ENCODE data around the gene TFCP2L1. TPM values are rescaled to one million over a fixed set of nuclear protein-coding genes. Genes with fewer than 3 reads are reported as not detected.

The TFCP2L1 gene
- total RNA-seq, 1 experiment from 2014 or later = 1.8 TPM

GRCh38 chr2:121287956-121288355, 3.0 kb upstream of the TFCP2L1 start:
- no peak overlapping the region for H2BK5ac ChIP-seq (ENCODE audit: insufficient read length, low read length)
- Mint-ChIP-seq H3K4me3 (no peak overlapping the region), H3K27me3 (ENCODE audit: low read depth) (peaks cover 42% of the 10 kb centered on the region), H3K36me3 (ENCODE audit: insufficient read depth in 1 of 3, low read depth in 3 of 3) (no peaks in the 10 kb centered on the region), H3K27ac (no peak overlapping the region), H3K9me3 (peaks cover 0 to 3% of the 10 kb centered on the region in 2 experiments; a peak in 2 of 5 replicates), H3K4me1 (peaks cover 7 to 10% of the 10 kb centered on the region in 2 experiments)
- H3K9me3 ChIP-seq (ENCODE audit: control insufficient read depth, low read depth, low read length) = no peaks in the 10 kb centered on the region
- H3K23ac ChIP-seq (ENCODE audit: insufficient read length, low read depth, low read length) = no peak overlapping the region
- no peak overlapping the region for H2AFZ ChIP-seq (ENCODE audit: low read length)
- H4K5ac ChIP-seq (ENCODE audit: insufficient read length, low read depth, low read length) = no peak overlapping the region
- H3K79me2 ChIP-seq (ENCODE audit: insufficient read depth, low read length) = no peaks in the 10 kb centered on the region
- no CpG with 5 or more reads among the region's 4 CpGs for WGBS (ENCODE audit: extremely low coverage, insufficient read length, low lambda C conversion rate)
- H3K27ac ChIP-seq (ENCODE audit: insufficient read length, low read depth, low read length) = no peak overlapping the region
- H3K14ac ChIP-seq (ENCODE audit: insufficient read depth, low read length) = no peak overlapping the region
- no peak overlapping the region for H3K4me2 ChIP-seq (ENCODE audit: insufficient read depth, insufficient read length, low read length)
- H2BK20ac ChIP-seq (ENCODE audit: low read depth, low read length, poor library complexity, severe bottlenecking) = no peak overlapping the region
- H3K9ac ChIP-seq (ENCODE audit: extremely low read depth, insufficient read length, low read length) = no peak overlapping the region
- H2AK5ac ChIP-seq (ENCODE audit: insufficient read length, low read length) = no peak overlapping the region
- TF ChIP-seq CTCF (conservative IDR thresholded peaks at IDR 0.05) = no peak
- H3K18ac ChIP-seq (ENCODE audit: insufficient read length, low read depth, low read length) = no peak overlapping the region
- H4K8ac ChIP-seq (replicated peaks; ENCODE audit: insufficient read length, low read depth, low read length) = no peak overlapping the region
- H3K56ac ChIP-seq (ENCODE audit: insufficient read length, low read depth, low read length) = no peak overlapping the region
- H2BK15ac ChIP-seq (ENCODE audit: low read depth, low read length) = no peak overlapping the region
- H3K23me2 ChIP-seq (ENCODE audit: insufficient read length, low read depth, low read length, poor library complexity, severe bottlenecking) = peaks cover 3% of the 10 kb centered on the region
- no peak overlapping the region for H4K91ac ChIP-seq (ENCODE audit: insufficient read length, low read depth, low read length)
- H3K79me1 ChIP-seq (ENCODE audit: insufficient read depth, low read depth, low read length, poor library complexity, severe bottlenecking) = no peaks in the 10 kb centered on the region
- H3K4me1 ChIP-seq (ENCODE audit: insufficient read depth, low read length) = no peaks in the 10 kb centered on the region
- no peak overlapping the region for H2BK12ac ChIP-seq (ENCODE audit: insufficient read length, low read depth, low read length)
- no peak for DNase-seq
- H3K27me3 ChIP-seq (ENCODE audit: insufficient read depth, low read length) = peaks cover 10% of the 10 kb centered on the region; the same call in 1 of the 2 replicates
- no peak overlapping the region for H3K4ac ChIP-seq (ENCODE audit: low read depth, low read length)
- no peak overlapping the region for H2BK120ac ChIP-seq (ENCODE audit: low read depth, low read length, poor library complexity, severe bottlenecking)
- H4K20me1 ChIP-seq (ENCODE audit: control insufficient read depth, insufficient read depth, insufficient read length) = no peaks in the 10 kb centered on the region
- H3T11ph ChIP-seq (ENCODE audit: low read length) = no peak overlapping the region

All from H9 (cell line).